ENCODE results near the gene INSIG2. TPM values are rescaled to one million over a fixed set of nuclear protein-coding genes. Genes with fewer than 3 reads are reported as not detected.

Gene INSIG2
- total RNA-seq: 10 to 100 TPM; 10.5 to 33.2 (median 23.5) TPM

- ATAC-seq (ENCODE audit: low FRiP score in 2 of 2) (peak; percentile 98), DNase-seq (peak; percentile 97 to 98)
- Histone ChIP-seq H3K27ac (peak within 1 kb of the TSS; percentile 69 to 90 (median 81)), H3K4me3 (peak within 1 kb of the TSS; percentile 83 to 97 (median 84)), H3K4me1 (peaks cover 5 to 32% (median 17%) of the 10 kb centered on the region in 4 donors), H3K27me3 (no peaks in the 10 kb centered on the region), H3K36me3 (no peaks in the 10 kb centered on the region), H3K9me3 (no peaks in the 10 kb centered on the region)
- TF ChIP-seq CTCF (IDR thresholded peaks at IDR 0.05): peak in 4 of 6 experiments; percentile 6 to 17 (median 14)
- TF ChIP-seq POLR2AphosphoS5 (IDR thresholded peaks at IDR 0.05): peak; percentile 68 to 82
- no peak for TF ChIP-seq EP300 (IDR thresholded peaks at IDR 0.05)
- peak in 2 of 4 donors; percentile 29 to 80 for TF ChIP-seq POLR2A (IDR thresholded peaks at IDR 0.05)
- 1 to 3% methylated on average over 30 to 63 of the region's 63 CpGs for WGBS, 2 donors
Measured at GRCh38 chr2:118088051-118089024, at the start of gene INSIG2. INSIG2 (plus strand) TSS chr2:118088471; CDS start chr2:118096557, 8,086 bp downstream.

GRCh38 chr2:118040891-118041290 is 47.4 kb upstream of the INSIG2 start:
- Histone ChIP-seq H3K9me3 (peaks cover 0 to 5% (median 1%) of the 10 kb centered on the region in 4 donors), H3K36me3 (no peaks in the 10 kb centered on the region), H3K4me3 (no peak overlapping the region), H3K27me3 (no peaks in the 10 kb centered on the region), H3K4me1 (no peaks in the 10 kb centered on the region), H3K27ac (no peak overlapping the region)
- ATAC-seq (ENCODE audit: low FRiP score in 2 of 2): peak in 1 of 2 donors; percentile 36
- WGBS, 2 donors: 64 to 65% methylated on average over 7 of the region's 7 CpGs
- TF ChIP-seq POLR2A (IDR thresholded peaks at IDR 0.05) (no peak), CTCF (IDR thresholded peaks at IDR 0.05) (no peak), EP300 (IDR thresholded peaks at IDR 0.05) (no peak), POLR2AphosphoS5 (IDR thresholded peaks at IDR 0.05) (no peak)
- no peak for DNase-seq

- Histone ChIP-seq H3K9me3 (no peaks in the 10 kb centered on the region), H3K4me3 (no peak overlapping the region), H3K27ac (no peak overlapping the region), H3K27me3 (no peaks in the 10 kb centered on the region), H3K4me1 (peaks cover 0 to 5% (median 2%) of the 10 kb centered on the region in 4 donors), H3K36me3 (no peaks in the 10 kb centered on the region)
- 82 to 87% methylated on average over 6 of the region's 6 CpGs for WGBS, 2 donors
- DNase-seq (no peak), ATAC-seq (ENCODE audit: low FRiP score in 2 of 2) (no peak)
- no peak for TF ChIP-seq CTCF (IDR thresholded peaks at IDR 0.05)
- no peak for TF ChIP-seq EP300 (IDR thresholded peaks at IDR 0.05)
- TF ChIP-seq POLR2AphosphoS5 (IDR thresholded peaks at IDR 0.05): no peak
Measured at GRCh38 chr2:118044103-118044716, 44.1 kb upstream of the INSIG2 start.

GRCh38 chr2:118044854-118045253 is 43.4 kb upstream of the INSIG2 start:
- TF ChIP-seq POLR2AphosphoS5 (IDR thresholded peaks at IDR 0.05) (no peak), CTCF (IDR thresholded peaks at IDR 0.05) (no peak), POLR2A (IDR thresholded peaks at IDR 0.05) (no peak), EP300 (IDR thresholded peaks at IDR 0.05) (no peak)
- WGBS, 2 donors: 83 to 90% methylated on average over 2 of the region's 2 CpGs
- Histone ChIP-seq H3K4me3 (no peak overlapping the region), H3K27ac (no peak overlapping the region), H3K9me3 (no peaks in the 10 kb centered on the region), H3K27me3 (no peaks in the 10 kb centered on the region), H3K36me3 (no peaks in the 10 kb centered on the region), H3K4me1 (peaks cover 0 to 5% (median 2%) of the 10 kb centered on the region in 4 donors)
- DNase-seq: no peak
- no peak for ATAC-seq (ENCODE audit: low FRiP score in 2 of 2)
